Amygdala (tissue), 56 donors: ENCODE data around the gene NAIP.
"Not testable (repeated sequence)": the region's sequence is repeated elsewhere in the genome, so short reads cannot be mapped to it uniquely, and the experiment has no call there.

ENCODE experiments used
- DNase-seq, 56 donors: peaks; one replicate each; lab custom pipeline; 2025; lab: John Stamatoyannopoulos, UW

NAIP gene

DNA sequence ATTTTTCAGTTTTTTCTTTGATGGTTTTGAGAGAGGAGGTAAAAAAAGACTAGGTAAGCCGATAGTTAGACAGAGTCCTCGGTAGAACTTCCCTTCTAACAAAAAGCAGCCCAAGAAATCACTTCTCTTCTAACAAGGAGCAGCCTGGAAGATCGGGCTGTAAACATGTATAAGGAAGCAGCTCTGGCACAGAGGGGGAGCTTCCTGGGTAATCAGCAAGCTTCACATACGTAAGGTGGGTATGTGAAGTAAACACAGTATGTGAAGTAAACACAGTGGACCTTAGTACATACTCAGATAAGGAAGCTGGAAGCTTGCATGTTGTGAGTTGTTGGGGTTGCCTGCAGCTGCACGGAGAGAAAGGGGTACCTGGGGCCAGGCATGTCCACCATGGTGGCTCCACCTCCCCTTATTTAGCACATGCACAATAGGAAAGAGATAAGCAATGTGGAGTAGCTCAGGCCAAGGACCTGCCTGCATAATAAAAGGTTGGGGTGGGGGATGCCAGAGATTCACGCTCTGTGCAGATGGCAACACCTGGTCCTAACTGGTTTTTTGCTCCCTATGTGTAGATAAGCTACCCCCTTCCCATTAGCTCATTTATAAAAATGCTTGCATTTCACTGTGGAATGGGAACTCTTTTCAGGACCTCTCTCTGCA lies 93.3 kb downstream of the NAIP start:
- not testable (repeated sequence) for DNase-seq

GRCh38 chr5:70925211-70925562 lies 100.0 kb downstream of the NAIP start:
- DNase-seq: not testable (repeated sequence)
